HPDE6-E6E7 (cell line): Measurements from ENCODE around the gene DCDC2C.
"Not testable (repeated sequence)": the region's sequence is repeated elsewhere in the genome, so short reads cannot be mapped to it uniquely, and the experiment has no call there.

Experiments used
- DNase-seq: peaks from one replicate; pipeline ENCODE4 v3.0.0; 2011; ENCODE audit warnings: missing footprints; ENCODE audit errors: extremely low spot score

The DCDC2C gene

DNA sequence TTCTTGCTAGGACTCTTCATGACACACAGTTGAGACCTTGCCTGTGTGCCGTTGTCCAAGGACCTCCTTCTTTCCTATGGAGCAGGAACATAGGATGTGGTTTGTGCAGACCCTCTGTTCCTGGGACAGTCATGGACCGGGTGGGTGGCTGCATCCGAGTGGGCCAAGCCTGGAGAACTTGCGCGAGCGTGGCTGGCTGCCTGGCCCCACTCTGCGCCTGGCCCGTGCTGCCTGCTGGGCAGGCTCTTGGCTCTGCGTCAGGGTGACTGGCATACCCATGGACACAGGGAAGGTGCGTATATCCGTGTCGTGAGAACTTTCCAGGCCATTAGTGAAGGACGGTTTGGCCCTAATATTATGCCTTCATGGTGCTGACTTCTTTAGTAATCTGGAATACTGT is 68.2 kb downstream of the DCDC2C start:
- no peak for DNase-seq

DNA sequence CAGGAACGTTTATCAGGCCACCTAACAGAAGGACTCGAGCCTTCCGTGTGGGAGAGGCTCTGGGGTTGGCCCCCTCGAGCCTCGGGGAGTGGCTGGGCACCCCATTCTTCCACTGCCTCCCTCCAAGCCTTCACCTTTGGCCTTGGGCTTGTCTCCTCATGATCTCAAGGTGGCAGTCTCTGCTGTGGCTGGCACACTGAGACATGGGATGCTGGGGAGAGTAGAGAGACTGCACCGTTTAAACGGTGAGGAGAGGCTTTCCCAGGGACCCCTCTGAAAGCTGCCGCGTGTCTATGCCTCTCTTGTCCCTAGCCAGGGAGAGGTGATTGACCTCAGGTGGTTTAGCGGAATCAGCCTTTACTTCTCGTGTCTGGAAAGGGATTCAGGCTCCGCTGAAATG is 71.0 kb downstream of the DCDC2C start:
- DNase-seq, result no peak

DNA sequence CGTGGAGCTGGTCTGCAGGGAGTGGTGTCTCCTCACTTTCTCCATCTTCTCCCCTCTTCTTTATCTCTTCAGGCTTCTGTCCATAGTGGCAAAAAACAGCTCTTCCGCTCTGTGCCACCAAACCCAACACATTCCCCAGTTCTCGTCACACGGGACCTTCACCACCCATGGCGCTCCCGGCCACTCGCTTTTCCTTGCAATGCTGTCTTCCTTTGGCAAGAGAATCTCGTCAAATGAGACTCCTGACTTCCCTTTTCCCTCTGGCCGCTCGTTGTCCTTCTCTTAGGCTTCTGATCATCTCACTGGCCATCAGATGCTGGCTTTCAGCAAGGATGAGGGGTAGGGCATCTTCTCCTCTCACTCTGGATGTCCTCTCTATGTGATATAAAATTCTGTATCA is 72.9 kb downstream of the DCDC2C start:
- DNase-seq, result no peak

DNA sequence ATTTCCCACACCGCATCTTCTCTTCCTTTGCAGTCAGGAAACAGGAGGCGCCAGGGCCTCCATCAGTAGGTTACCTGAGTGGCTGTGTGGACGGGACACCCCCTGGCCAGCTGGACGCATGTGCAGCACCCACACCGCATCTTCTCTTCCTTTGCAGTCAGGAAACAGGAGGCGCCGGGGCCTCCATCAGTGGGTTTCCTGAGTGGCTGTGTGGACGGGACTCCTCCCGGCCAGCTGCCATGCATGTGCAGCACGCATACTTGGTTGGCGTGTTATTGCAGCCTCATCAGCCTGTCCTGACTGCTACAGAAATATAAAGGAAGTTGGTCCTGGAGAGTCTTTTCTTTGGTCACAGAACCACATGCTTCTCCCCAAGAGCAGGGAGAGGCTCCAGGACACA is 74.6 kb downstream of the DCDC2C start:
- no peak for DNase-seq

DNA sequence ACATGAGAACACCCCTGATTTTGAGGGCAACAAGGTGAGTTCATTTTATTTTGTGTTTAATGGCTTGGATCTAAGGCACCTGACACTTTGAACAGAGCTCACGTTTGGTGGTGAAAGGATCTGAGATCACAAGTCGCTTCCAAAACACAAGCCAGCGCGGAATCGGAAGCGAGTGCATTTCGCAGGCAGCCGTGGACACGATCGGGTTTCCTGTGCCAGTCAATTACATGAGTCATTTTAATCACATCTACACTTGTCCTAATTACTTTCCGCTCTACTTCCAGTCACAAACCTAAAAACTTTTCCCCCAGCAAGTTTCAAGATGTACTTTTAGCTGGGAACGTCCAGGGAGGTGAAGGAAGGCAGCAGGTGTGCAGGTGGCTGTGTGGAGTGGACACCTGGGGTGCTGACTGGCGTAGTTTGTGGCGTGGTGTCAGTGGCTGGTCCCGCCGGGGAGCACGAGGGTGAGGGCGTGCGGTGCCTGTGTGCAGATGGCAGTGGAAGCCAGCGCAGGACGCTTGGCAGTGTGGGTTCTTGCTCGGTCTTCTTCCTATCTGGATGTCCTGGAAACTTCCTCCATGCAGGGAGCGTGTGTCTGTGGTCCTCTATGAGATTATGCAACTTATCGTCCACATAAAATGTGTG is 75.6 kb downstream of the DCDC2C start:
- no peak for DNase-seq

DNA sequence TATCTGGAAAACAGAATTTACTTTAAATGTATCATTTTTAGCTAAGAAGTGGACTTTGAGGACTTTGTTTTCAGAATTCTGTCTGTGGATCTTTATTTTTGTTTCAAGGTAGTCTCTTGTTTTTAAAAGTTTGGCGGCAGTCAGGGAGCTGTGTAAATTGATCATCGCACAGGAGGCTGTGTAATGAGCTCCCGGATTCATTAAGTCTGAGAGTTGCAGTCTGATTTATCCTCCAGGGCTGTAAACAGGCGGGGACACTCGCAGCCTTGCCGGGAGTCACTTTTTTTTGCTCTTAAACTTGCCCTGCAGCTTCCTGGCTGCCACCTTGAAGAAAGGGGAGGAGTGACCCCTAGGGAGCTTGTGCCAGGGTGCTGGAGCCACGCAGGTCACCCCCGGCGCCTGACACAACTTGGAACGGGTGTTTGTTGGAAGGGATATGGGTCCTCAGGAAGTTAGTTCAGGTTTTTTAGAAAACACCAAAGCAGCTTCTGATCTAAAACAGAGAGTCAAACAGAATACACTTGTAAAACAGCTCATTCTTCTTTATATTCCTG is 76.2 kb downstream of the DCDC2C start:
- DNase-seq, result no peak

DNA sequence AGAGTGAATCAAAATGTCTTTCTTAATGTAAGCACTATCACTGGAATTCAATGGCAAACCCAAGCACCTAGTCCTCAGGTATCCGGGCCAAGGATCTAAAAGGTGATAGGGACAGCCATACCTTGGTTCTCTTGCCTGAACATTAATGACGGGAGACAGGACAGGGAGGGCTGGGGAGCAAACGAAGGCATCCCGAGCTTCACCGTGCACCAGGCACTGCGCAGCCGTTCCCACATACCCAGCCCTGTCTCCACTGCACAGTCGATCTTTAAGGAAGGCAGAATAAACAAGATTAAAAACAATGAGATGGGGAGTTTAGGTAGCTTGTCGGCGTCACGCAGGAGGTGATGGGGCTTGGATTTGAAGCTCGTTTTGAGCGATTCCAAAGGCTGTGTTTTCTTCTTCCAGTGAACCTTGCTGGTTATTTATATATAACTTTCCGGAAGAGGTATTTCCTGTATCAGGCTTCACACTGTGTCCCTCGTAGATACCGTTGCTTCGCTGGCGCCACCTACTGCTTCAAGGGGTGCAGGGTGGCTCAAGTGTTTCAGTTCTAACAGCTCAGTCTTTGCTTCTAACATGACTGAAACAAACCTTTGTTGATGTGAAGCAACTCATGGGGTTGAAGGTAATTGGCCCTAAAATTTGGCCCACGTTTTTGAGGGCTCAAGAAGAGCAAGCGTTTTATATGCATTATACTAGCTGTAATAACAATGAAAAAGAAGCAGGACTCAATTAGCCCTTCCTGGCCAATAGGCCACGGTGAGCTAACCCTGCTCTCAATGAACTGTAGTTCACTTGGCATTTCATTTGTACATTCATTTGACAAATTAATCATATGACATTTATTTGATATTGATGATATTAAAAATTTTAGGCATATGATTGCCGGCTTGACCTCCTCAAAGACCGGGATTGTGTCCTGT is 77.4 kb downstream of the DCDC2C start:
- no peak for DNase-seq

DNA sequence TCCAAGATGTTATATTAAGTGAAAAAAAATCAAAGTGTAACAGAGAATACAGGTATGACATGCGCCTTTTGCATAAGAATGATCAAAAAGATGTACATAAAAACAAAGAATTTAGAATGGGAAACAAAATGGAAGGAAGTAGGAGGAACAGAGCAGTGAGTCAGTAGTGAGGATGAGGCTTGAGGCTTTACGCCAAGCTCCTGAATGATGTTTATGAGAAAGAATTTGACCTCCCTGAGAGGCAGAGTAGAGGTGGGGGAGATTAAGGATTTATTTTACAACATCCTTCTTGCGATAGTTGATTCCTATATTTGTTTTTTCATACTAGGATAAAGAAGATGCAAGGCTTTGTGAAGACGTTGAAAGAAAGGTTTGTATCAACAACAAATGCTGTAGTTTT is 81.4 kb downstream of the DCDC2C start:
- no peak for DNase-seq

DNA sequence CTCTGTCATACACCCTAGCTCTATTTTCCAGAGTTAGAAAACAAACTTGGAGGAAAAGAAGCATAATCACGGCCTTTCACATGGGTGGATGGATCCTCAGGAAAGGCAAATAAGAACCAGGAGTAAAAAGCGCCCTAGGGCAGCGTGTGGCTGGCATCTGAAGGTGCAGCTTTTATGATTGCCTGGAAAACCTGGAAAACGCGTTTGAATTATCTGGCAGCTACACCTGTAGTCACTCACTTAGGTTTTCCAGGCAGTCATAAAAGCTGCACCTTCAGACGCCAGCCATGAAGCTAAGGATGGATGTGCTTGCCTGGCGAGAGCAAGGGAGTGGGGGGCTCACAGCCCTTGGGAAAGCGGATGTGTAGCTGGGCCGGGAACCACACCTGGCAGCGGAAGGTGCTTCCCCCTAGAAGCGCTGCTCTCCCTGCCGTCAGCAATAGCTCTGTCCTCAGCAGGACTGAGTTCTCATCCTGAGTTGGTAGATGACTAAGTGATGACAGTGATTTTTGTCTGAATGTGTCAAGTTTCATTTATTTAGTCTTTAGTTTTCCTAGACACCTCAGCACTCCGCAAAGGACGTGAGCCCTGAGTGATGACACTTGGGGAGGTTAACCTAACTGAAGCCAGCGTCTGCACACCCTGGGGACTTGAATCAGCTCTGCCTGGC is 82.0 kb downstream of the DCDC2C start:
- no peak for DNase-seq

DNA sequence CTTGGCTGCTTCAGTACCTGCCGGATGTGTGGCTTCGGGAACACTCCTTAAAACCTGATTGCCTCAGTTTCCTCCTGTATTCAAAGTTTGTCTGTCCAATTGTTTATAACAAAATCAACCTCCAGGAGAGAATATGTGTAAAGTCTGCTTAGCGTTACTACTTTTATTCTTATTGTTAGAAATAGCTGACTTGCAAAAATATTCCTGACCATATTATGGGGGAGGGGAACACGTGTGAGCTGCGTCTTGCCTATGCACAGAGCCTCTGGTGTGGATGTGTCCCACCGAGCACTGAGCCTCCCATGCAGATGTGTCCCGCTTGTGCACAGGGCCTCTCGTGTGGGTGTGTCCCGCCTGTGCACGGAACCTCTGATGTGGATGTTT is 82.5 kb downstream of the DCDC2C start:
- DNase-seq, result no peak

DNA sequence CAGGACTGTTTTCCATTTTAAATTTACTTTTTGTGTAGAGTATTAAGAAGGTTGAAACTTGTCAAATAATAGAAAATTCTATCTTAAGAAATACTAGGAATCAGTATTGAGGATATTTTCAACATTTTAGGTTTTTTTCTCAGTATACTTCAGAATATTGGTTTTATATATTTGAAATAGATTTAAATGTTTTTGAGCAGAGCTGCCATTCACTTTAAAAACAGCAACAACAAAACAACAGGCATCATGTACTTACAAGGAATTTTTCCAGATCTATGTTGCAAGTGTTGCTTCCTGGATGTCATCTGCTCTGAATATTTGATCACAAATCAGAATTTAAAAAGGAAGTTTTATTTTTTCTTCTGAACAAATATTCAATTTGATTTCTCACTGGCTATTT is 84.4 kb downstream of the DCDC2C start:
- DNase-seq, result no peak

DNA sequence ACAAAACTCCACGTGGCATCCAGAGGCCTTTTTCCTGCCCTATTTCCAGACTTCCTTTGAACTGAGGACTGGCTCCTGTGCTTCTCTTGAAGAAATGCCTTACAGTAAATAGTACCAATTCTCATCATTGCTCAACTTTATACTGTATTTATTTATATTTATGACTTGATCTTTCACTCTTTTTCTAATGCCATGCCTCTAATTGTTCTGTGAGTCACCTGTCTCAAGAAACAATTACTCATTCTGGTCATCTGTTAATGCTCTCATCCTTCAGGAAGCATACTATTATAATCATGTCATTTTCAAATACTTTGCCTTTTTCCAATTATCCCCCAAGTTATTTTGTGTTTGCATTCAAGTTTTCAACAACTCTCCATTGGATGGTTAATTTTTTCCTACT is 85.9 kb downstream of the DCDC2C start:
- DNase-seq, result no peak

DNA sequence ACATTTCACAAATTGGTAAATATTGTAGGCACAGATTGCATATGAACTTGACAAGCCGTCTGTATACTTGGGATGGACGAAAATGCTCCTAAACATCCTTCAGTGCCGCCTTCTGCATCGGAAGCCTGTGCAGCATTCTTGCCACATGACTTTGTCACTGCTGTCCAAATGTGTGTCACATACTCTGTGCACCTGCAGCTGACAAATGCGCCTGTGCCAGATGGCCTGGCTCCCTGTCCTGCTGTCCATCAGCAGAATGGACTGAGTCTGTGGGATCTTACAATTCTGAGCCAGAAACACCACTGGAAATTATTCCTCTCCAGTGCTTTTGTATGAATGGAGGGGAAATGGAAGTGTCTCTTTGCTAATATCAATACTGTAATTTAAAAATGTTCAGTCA is 89.9 kb downstream of the DCDC2C start:
- no peak for DNase-seq

DNA sequence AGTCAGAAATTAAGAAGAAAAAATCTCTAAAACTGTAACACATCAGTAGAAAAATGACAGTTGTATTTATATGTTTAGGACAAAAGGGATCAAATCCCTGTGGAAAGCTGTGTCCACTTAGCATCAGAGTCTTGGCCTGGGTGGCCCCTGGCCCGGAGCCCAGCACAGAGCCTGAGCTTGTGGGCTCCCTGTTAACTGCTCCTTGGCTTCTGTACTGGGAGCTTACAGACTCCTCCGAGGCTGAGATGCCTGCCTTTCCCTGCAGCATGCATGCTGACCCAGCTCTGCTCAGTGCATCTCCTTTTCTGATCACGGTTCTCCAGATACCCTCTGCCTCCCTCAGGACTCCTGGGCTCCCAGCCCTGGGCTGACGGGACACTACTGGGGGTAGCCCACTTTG is 98.1 kb downstream of the DCDC2C start:
- DNase-seq, result no peak

DNA sequence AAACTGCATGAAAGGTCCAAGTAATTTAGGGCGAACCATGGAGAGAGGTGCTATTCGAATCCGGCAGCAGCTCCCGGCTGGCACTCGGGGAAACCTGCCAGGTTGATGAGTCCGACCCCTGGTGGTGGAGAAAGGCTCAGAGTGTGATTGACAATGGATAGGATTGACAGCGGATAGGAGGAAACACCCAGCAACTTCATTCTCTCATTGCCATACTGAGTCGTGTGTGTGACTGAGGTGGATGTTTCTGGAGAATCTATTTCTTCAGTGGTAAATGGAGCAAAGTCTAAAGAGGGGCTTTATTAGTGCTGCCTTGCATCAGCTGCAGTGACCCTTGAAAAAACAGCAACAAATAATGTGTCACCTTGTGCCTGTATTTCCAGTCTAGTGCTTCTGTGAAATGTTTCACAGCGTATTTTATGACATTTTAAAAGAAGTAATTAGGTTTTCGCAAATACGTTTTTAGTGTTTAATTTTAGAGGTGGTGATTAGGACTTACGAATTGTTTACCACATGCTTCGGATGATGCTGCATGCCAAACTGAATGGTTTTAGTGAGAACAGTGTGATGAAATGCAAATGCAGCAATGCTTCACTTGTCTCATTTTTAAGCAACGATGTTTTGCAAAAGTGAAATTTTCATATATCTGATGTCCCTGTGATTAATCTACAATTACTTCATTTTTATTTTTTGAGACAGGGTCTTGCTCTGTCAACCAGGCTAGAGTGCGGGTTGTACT is 102.0 kb downstream of the DCDC2C start:
- DNase-seq, result no peak

DNA sequence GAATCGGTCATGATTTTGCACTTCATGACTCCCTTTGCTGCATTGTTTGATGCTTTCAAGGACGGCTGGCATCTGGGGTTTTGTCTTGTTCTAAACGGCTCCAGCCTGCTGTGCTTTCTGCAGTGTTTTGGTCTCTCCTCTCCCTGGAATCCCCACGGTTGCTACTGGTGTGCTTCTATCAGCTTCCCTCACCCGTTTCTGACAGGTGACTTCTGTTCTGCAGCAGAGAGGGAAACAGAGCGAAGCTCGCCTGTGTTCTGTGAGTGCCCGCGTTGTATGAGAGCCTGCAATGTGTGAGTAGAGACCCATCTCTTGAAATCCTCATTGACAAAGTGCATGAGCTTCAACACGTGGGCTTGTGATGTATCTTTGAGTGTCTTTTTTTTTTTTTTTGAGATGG is 102.8 kb downstream of the DCDC2C start:
- DNase-seq, result no peak

DNA sequence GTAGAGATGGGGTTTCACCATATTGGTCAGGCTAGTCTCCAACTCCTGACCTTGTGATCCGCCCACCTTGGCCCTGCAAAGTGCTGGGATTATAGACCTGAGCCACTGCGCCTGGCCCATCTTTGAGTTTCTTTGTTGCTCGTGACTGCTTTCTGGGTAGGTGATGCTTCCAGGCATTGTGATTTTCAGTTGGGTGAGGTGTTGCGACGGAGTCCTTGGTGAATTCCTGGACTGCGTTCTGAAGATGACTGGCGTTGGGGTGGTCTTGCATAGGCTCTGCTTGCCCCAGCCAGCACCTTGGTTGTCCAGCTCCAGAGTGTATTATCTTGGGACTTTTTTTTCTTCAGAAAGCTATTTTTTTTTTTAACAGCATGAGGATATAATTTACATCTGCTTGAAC is 103.4 kb downstream of the DCDC2C start:
- DNase-seq, result no peak

DNA sequence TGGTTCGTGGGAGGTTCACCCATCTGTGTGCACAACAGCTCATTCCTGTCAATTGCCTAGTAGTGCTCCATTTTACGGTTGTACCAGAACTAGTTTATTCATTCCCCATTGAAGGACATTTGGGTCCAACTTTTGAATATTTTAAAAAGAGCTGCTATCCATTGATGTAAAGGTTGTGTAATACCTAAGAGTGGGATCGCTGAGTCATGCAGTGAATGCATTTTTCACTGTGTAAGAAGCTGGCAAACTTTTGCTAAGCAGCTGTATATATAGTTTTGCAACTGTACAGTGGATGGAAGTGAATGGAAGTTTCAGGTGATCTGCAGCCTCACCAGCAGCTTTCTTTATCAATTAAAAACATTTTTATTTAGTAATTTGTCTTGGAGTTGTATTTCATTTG is 104.5 kb downstream of the DCDC2C start:
- no peak for DNase-seq

DNA sequence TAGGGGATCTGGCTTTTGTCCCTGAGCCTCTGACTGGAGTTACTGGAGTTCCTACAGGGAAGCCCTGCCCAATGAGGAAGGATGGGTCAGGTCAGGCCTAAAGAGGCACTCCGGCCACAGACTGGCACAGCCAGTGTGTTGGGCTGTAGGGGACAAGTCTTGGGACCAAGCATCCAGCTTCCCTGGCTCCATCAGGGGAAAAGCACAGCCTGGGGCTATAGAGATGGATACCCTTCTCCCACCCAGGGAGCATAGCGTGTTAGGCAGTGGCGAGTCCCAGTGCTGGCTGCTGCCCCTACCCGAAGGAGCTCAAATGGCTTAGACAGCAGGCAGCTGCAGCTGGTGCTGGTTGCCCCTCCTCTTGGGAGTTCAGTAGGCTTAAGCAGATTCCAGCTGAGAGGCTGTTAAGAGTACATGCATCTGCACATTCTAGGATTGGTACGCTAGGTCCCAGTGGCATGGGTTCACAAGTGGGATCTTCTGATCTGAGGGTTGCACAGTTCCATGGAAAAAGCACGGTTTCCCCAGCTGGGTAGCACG is 111.4 kb downstream of the DCDC2C start:
- DNase-seq, result no peak

DNA sequence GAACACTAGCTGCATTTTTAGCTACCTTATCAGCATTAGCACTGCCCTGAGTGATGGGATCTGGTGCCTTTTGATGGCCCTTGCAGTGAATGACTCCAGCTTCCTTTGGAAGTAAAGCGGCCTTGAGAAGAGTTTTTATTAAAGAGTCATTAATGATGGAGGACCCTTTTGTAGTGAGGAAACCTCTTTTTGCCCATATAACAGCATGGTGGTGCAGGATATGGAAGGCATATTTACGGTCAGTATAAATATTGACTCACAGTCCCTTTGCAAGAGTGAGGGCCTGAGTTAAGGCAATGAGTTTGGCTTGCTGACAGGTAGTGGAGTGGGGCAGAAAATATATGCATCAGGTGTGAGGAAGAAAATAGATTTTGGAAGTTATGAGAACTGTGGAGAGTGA is 113.8 kb downstream of the DCDC2C start:
- DNase-seq, result not testable (repeated sequence)

DNA sequence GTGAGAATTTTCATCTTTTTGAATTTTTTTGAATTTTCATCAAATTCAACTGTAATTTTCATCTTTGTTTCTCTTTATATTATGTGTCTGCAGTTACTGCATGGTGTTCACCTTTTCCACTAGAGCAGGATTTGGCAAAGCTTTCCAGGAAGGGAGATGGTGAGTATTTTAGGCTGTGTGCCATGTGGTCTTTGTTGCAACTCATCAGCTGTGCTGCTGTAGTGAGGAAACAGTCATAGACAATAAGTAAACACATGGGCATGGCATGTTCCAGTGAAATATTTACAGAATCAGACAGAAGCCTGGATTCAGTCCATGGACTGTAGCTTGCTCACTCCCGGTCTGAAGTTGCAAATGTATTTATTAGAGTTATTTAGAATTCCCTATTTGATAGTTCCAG is 120.4 kb downstream of the DCDC2C start:
- no peak for DNase-seq
